ENCODE results near the gene PGGHG.
"Not testable (repeated sequence)": the region's sequence is repeated elsewhere in the genome, so short reads cannot be mapped to it uniquely, and the experiment has no call there.

PGGHG gene

GRCh38 chr11:328012-328411, 39.1 kb downstream of the PGGHG start:
- no peak overlapping the region for H3K9ac ChIP-seq (ENCODE audit: low read length)
- H3K4me3 ChIP-seq (ENCODE audit: low read length): no peak overlapping the region
- peaks cover 12% of the 10 kb centered on the region for H3K4me1 ChIP-seq (ENCODE audit: control insufficient read depth, insufficient read depth, low read length)
- H3K27me3 ChIP-seq (ENCODE audit: control insufficient read depth, insufficient read depth, low read length): peaks cover 2% of the 10 kb centered on the region
- no peaks in the 10 kb centered on the region for H3K9me3 ChIP-seq (ENCODE audit: control insufficient read depth, low read length)
- no peaks in the 10 kb centered on the region for H3K36me3 ChIP-seq (ENCODE audit: control insufficient read depth, insufficient read depth, low read length)

- H3K4me1 ChIP-seq (ENCODE audit: control insufficient read depth, insufficient read depth, low read length): peaks cover 12% of the 10 kb centered on the region
- H3K36me3 ChIP-seq (ENCODE audit: control insufficient read depth, insufficient read depth, low read length); H3K9me3 ChIP-seq (ENCODE audit: control insufficient read depth, low read length); H3K9ac ChIP-seq (ENCODE audit: low read length); H3K4me3 ChIP-seq (ENCODE audit: low read length); H3K27me3 ChIP-seq (ENCODE audit: control insufficient read depth, insufficient read depth, low read length): not testable (repeated sequence)
Measured at GRCh38 chr11:328516-329100, 39.7 kb downstream of the PGGHG start.

- Histone ChIP-seq H3K9me3 (ENCODE audit: control insufficient read depth, low read length) (no peaks in the 10 kb centered on the region), H3K27me3 (ENCODE audit: control insufficient read depth, insufficient read depth, low read length) (peaks cover 4% of the 10 kb centered on the region), H3K36me3 (ENCODE audit: control insufficient read depth, insufficient read depth, low read length) (no peaks in the 10 kb centered on the region), H3K9ac (ENCODE audit: low read length) (no peak overlapping the region), H3K4me3 (ENCODE audit: low read length) (no peak overlapping the region), H3K4me1 (ENCODE audit: control insufficient read depth, insufficient read depth, low read length) (peaks cover 12% of the 10 kb centered on the region)
Measured at GRCh38 chr11:329886-330253, 40.9 kb downstream of the PGGHG start.

GRCh38 chr11:330307-330693, 41.4 kb downstream of the PGGHG start:
- H3K27me3 ChIP-seq (ENCODE audit: control insufficient read depth, insufficient read depth, low read length): peaks cover 4% of the 10 kb centered on the region
- no peaks in the 10 kb centered on the region for H3K36me3 ChIP-seq (ENCODE audit: control insufficient read depth, insufficient read depth, low read length)
- no peaks in the 10 kb centered on the region for H3K9me3 ChIP-seq (ENCODE audit: control insufficient read depth, low read length)
- H3K4me1 ChIP-seq (ENCODE audit: control insufficient read depth, insufficient read depth, low read length): peaks cover 12% of the 10 kb centered on the region
- H3K9ac ChIP-seq (ENCODE audit: low read length): no peak overlapping the region
- no peak overlapping the region for H3K4me3 ChIP-seq (ENCODE audit: low read length)

GRCh38 chr11:330694-331357, 41.9 kb downstream of the PGGHG start:
- H3K9me3 ChIP-seq (ENCODE audit: control insufficient read depth, low read length): no peaks in the 10 kb centered on the region
- H3K4me3 ChIP-seq (ENCODE audit: low read length): no peak overlapping the region
- H3K4me1 ChIP-seq (ENCODE audit: control insufficient read depth, insufficient read depth, low read length): peaks cover 17% of the 10 kb centered on the region
- no peaks in the 10 kb centered on the region for H3K36me3 ChIP-seq (ENCODE audit: control insufficient read depth, insufficient read depth, low read length)
- peaks cover 4% of the 10 kb centered on the region for H3K27me3 ChIP-seq (ENCODE audit: control insufficient read depth, insufficient read depth, low read length)
- H3K9ac ChIP-seq (ENCODE audit: low read length): no peak overlapping the region

GRCh38 chr11:331358-332060, 42.6 kb downstream of the PGGHG start:
- Histone ChIP-seq H3K9me3 (ENCODE audit: control insufficient read depth, low read length) (no peaks in the 10 kb centered on the region), H3K9ac (ENCODE audit: low read length) (no peak overlapping the region), H3K4me3 (ENCODE audit: low read length) (no peak overlapping the region), H3K36me3 (ENCODE audit: control insufficient read depth, insufficient read depth, low read length) (no peaks in the 10 kb centered on the region), H3K27me3 (ENCODE audit: control insufficient read depth, insufficient read depth, low read length) (peaks cover 4% of the 10 kb centered on the region), H3K4me1 (ENCODE audit: control insufficient read depth, insufficient read depth, low read length) (peaks cover 20% of the 10 kb centered on the region)

GRCh38 chr11:332651-333480, 43.9 kb downstream of the PGGHG start:
- Histone ChIP-seq H3K9me3 (ENCODE audit: control insufficient read depth, low read length) (no peaks in the 10 kb centered on the region), H3K9ac (ENCODE audit: low read length) (no peak overlapping the region), H3K36me3 (ENCODE audit: control insufficient read depth, insufficient read depth, low read length) (no peaks in the 10 kb centered on the region), H3K4me1 (ENCODE audit: control insufficient read depth, insufficient read depth, low read length) (peaks cover 12% of the 10 kb centered on the region), H3K4me3 (ENCODE audit: low read length) (no peak overlapping the region), H3K27me3 (ENCODE audit: control insufficient read depth, insufficient read depth, low read length) (peaks cover 4% of the 10 kb centered on the region)

- not testable (repeated sequence) for H3K9me3 ChIP-seq (ENCODE audit: control insufficient read depth, low read length); H3K27me3 ChIP-seq (ENCODE audit: control insufficient read depth, insufficient read depth, low read length); H3K4me3 ChIP-seq (ENCODE audit: low read length); H3K9ac ChIP-seq (ENCODE audit: low read length); H3K36me3 ChIP-seq (ENCODE audit: control insufficient read depth, insufficient read depth, low read length)
- H3K4me1 ChIP-seq (ENCODE audit: control insufficient read depth, insufficient read depth, low read length): peaks cover 12% of the 10 kb centered on the region
Measured at GRCh38 chr11:333616-334263, 44.8 kb downstream of the PGGHG start.

GRCh38 chr11:334264-334994, 45.5 kb downstream of the PGGHG start:
- peaks cover 12% of the 10 kb centered on the region for H3K4me1 ChIP-seq (ENCODE audit: control insufficient read depth, insufficient read depth, low read length)
- H3K9ac ChIP-seq (ENCODE audit: low read length): no peak overlapping the region

GRCh38 chr11:335779-336658, 47.1 kb downstream of the PGGHG start:
- Histone ChIP-seq H3K9ac (ENCODE audit: low read length) (no peak overlapping the region), H3K4me3 (ENCODE audit: low read length) (no peak overlapping the region)

More at GRCh38 chr11:334264-334994, 45.5 kb downstream of the PGGHG start:
- H3K36me3 ChIP-seq (ENCODE audit: control insufficient read depth, insufficient read depth, low read length): no peaks in the 10 kb centered on the region
- peaks cover 4% of the 10 kb centered on the region for H3K27me3 ChIP-seq (ENCODE audit: control insufficient read depth, insufficient read depth, low read length)
- H3K9me3 ChIP-seq (ENCODE audit: control insufficient read depth, low read length): no peaks in the 10 kb centered on the region
- no peak overlapping the region for H3K4me3 ChIP-seq (ENCODE audit: low read length)

More at GRCh38 chr11:335779-336658, 47.1 kb downstream of the PGGHG start:
- Histone ChIP-seq H3K36me3 (ENCODE audit: control insufficient read depth, insufficient read depth, low read length) (no peaks in the 10 kb centered on the region), H3K27me3 (ENCODE audit: control insufficient read depth, insufficient read depth, low read length) (peaks cover 4% of the 10 kb centered on the region), H3K9me3 (ENCODE audit: control insufficient read depth, low read length) (no peaks in the 10 kb centered on the region), H3K4me1 (ENCODE audit: control insufficient read depth, insufficient read depth, low read length) (peaks cover 12% of the 10 kb centered on the region)

Data from mucosa of stomach (tissue), 1 donor.